ENCODE measurements around the gene GPRC5C. TPM values are rescaled to one million over a fixed set of nuclear protein-coding genes. Genes with fewer than 3 reads are reported as not detected.

Gene GPRC5C
- total and polyA plus RNA-seq, 2 of the 13 experiments (the other 11 are each of a cell fraction or from before 2014, with no cell fraction given): 85.6 to 300 TPM

GRCh38 chr17:74427048-74427762 is 4.7 kb upstream of the GPRC5C start (continued):
- TF ChIP-seq ZNF142 (CRISPR knock-in tag; IDR thresholded peaks at IDR 0.05): peak; percentile 48; the same call in 1 of the 2 replicates
- TF ChIP-seq ZNF770 (CRISPR knock-in tag; IDR thresholded peaks at IDR 0.05): no peak
- TF ChIP-seq BRF2 (CRISPR knock-in tag; IDR thresholded peaks at IDR 0.05): no peak
- TF ChIP-seq MIXL1 (CRISPR knock-in tag; IDR thresholded peaks at IDR 0.05): peak; percentile 62
- peak in 1 of 2 experiments; percentile 75; a peak in 2 of 4 replicates for TF ChIP-seq KLF16 (CRISPR knock-in tag; IDR thresholded peaks at IDR 0.05)
- no peak for TF ChIP-seq CENPX (CRISPR knock-in tag; IDR thresholded peaks at IDR 0.05)
- TF ChIP-seq ZNF775 (CRISPR knock-in tag; IDR thresholded peaks at IDR 0.05; ENCODE audit: borderline replicate concordance): 0 out of 2 replicates have a peak, but pooled peaks have one; percentile 68
- 0 out of 2 replicates have a peak, but pooled peaks have one; percentile 63 for TF ChIP-seq DZIP1 (CRISPR knock-in tag; IDR thresholded peaks at IDR 0.05)
- TF ChIP-seq TBL1XR1 (IDR thresholded peaks at IDR 0.05; ENCODE audit: borderline replicate concordance, low read length, partially characterized antibody): peak; percentile 49
- TF ChIP-seq ZSCAN31 (CRISPR knock-in tag; IDR thresholded peaks at IDR 0.05; ENCODE audit: low read depth): peak; percentile 60
- peak; percentile 90 for TF ChIP-seq ZFP91 (CRISPR knock-in tag; IDR thresholded peaks at IDR 0.05; ENCODE audit: borderline replicate concordance)
- TF ChIP-seq NFRKB (IDR thresholded peaks at IDR 0.05): no peak
- TF ChIP-seq ZNF441 (CRISPR knock-in tag; IDR thresholded peaks at IDR 0.05; ENCODE audit: borderline replicate concordance): peak; percentile 84
- TF ChIP-seq ELF3 (CRISPR knock-in tag; IDR thresholded peaks at IDR 0.05): peak; percentile 100

Data from HepG2 (cell line).